ENCODE data around the gene PEPD. TPM values are rescaled to one million over a fixed set of nuclear protein-coding genes. Genes with fewer than 3 reads are reported as not detected.

The PEPD gene
- total RNA-seq, 1 experiment from 2014 or later: 148 TPM

DNA sequence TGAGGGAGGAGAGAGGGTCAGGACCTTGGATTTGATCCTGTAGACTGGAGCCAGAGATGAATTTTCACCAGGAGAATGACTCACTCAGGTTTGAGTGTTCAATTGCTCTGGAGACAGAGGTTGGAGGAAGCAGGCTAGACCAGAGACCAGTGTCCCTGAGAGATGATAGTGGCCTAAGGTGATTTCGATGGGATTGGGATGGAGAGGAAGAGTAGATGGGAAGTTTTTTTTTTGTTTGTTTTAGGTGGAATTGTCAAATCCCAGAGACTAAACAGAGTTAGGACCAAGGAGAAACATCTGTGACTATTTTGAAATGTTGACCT, 145.8 kb downstream of the PEPD start:
- in situ Hi-C loops (cut with HindIII; ENCODE audit: low pct_unique_long_range_greater_than_20kb, low sequenced_read_pairs): no loop called here
- no peak for DNase-seq (ENCODE audit: low read depth)

DNA sequence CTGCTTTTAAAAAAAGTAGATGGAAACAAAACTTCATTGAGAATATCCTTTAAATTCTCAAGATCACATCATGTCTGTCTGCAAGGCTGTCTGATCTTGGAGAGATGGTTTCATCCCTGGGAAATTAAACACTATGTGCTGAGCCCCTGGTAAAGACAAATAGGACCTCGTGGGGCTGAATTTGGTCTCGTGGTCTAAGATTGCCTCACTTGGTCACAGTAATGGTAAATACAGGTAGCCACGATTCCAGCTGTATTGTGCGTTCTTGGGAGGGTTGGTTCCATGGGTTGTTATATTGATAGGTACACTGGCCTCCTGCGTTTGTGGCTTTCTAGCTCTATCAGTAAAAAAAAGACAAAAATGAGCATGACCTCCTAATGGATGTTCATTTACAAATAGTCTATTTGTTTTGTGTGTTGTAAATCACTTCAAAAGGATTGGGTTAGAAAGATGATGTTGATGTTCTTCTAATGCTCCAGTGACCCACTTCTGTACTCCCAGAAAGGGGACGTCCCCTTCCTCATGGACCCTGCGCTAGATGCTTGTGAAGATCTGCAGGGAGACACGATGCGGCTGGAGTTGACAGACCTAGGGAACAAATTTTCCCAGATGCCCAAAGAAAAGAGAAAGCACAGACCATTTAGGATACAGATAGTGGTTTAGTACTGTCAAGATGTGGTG, 146.3 kb downstream of the PEPD start:
- no peak for DNase-seq (ENCODE audit: low read depth)
- in situ Hi-C loops (cut with HindIII; ENCODE audit: low pct_unique_long_range_greater_than_20kb, low sequenced_read_pairs): no loop called here

DNA sequence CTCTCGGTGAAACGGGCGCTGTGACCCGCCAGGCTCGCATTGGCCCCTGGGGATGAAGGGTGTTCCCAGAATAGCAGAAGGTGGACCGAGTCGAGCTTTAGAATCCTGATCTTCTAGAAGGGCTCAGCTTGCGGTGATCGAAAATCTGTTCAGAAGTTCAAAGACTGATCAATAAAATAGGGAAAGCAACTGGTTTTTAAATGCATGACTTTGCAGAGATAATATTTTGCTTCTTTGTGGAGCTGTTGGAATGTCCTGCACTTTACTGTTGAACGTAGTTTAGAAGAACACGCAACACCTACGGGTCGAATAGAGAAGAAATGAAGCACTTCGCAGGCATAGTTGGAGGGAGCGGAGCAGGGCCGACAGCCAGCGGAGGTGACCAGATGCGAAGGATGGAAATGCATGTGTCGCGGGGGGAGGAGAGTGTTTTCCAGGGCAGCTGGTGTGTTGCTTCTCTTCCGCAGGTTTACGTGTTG, 147.3 kb downstream of the PEPD start:
- in situ Hi-C loops (cut with HindIII; ENCODE audit: low pct_unique_long_range_greater_than_20kb, low sequenced_read_pairs): no loop called here
- DNase-seq (ENCODE audit: low read depth): peak; percentile 44

DNA sequence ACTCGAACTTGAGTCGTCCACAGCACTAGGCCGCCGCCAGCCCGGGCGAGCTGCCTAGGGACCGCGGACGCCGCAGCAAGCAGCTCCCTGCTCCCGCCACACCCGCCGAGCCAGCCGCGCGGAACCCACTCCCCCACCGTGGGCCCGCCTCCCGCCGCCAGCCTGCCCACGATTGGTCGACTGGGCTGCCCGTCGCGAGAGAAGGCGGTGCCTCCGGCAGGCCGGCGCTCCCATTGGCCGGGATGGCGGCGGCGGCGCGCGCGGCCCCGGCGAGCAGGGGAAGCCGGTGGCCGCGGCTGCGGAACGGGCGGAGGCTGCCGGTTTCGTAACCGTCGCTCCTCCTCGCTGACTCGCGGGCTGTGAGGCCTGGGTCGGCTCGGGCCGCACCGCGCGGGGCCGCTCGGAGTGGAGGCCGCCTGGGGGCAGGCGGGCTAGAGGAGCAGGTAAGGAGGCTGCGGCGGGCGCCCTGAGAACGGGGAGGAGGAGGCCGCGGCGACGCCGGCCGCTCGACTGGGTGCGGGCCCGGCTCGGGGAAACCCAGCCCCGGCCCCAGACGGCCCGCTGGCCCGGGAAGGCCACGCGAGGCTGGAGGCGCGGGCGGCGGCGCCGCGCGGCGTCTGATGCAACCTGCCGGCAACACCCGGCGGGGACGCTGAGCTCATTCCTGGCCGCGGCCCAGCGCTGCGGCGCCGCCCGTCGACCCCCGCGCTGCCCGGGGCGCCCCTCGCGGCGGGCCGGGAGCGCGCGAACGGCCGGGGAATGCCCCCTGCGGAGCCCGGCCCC, 147.9 kb downstream of the PEPD start, which contains the start of gene CEBPG:
CEBPG (plus strand) TSS at position 257 of the 783 bp plus-strand sequence. CDS start 5,531 bp downstream, outside the sequence.
- in situ Hi-C loops (cut with HindIII; ENCODE audit: low pct_unique_long_range_greater_than_20kb, low sequenced_read_pairs): no loop called here
- DNase-seq (ENCODE audit: low read depth): peak; percentile 93

DNA sequence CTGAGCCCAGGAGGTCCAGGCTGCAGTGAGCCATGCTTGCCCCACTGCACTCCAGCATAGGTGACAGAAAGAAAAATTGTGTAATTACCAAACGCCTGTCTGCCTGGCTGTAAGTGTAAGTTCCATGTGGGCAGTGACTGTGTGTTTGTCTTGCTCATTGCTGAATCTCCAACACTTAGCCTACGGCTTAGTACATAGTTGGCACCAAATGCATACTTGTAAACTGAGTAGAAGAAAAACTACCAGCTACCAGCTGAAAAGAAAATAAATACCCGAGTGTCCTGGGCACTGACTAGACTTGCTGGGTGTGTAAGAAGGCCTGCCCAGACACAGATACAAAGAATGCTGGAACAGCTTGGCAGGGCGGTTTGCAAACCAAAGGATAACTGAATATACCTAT, 150.8 kb downstream of the PEPD start:
- DNase-seq (ENCODE audit: low read depth): no peak
- in situ Hi-C loops (cut with HindIII; ENCODE audit: low pct_unique_long_range_greater_than_20kb, low sequenced_read_pairs): no loop called here

DNA sequence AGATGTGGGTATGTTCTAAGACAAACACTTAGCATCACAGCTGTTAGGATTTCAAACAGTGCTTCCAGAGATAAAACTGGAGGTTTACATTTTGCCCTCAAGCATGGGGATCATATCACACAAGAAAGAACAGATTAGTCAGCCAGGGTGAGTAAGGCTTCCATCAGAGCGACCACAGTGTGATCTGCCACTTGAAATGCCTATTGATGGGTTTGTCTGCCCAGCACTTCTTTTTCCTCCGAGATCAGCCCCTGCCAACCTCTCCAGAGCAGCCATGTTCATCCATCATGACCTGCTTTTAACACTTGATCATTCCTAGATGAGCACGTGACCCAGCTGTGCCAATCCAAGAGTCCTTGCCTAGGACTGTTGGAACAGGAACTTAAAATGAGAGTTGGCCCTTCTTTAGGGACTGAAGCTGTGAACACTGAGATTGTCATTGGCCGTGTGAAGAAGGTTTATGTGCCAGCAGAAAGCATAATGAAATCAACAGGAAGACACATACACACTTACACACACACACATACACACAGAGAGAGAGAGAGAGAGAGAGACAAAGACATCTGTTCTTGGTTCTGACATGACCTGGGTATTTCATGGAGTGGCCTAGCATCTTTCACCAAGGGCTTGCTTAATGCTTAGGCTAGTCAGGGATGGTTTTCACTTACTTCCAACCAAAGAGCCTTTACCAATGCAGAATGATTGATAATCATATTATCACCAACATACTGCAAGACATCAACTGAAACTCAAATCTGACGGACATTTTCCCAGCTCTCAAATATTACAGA, 153.3 kb downstream of the PEPD start:
- DNase-seq (ENCODE audit: low read depth): no peak

DNA sequence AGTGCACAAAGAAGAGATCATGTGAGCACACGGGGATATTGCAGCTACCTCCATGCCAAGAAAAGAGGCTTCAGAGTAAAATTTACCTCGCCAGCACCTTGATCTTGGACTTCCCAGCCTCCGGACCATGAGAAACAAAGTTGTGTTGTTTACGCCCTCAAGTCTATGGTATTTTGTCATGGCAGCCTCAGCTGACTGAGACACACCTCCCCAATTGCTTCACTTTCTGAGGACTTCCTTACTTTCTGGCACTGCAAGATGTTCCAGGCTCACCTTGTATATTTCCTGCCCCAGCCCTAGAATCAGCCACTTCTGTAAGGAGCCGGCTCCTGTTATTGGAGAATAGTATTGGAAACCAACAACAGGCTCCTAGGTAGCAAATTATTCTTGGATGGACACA, 154.7 kb downstream of the PEPD start:
- in situ Hi-C loops (cut with HindIII; ENCODE audit: low pct_unique_long_range_greater_than_20kb, low sequenced_read_pairs): no loop called here
- no peak for DNase-seq (ENCODE audit: low read depth)

More for the DNA sequence above, 153.3 kb downstream of the PEPD start:
- in situ Hi-C loops (cut with HindIII; ENCODE audit: low pct_unique_long_range_greater_than_20kb, low sequenced_read_pairs): no loop called here

DNA sequence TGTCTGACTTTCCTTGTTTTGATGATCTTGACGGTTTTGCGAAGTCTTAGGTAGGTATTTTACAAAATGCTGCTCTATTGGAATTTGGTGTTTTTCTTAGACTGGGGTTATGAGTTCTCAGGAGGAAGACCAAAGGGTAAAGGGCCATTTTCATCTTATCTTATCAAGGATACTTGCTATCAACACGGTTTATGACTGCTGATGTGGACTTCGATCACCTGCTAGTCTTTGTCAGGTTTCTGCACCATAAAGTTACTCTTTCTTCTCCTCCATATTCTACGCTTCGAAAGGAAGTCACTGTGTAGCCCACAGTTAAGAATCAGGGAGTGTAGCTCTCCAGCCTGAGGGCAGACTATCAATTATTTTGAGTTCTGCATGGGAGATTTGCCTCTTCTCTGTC, 155.5 kb downstream of the PEPD start:
- in situ Hi-C loops (cut with HindIII; ENCODE audit: low pct_unique_long_range_greater_than_20kb, low sequenced_read_pairs): no loop called here

DNA sequence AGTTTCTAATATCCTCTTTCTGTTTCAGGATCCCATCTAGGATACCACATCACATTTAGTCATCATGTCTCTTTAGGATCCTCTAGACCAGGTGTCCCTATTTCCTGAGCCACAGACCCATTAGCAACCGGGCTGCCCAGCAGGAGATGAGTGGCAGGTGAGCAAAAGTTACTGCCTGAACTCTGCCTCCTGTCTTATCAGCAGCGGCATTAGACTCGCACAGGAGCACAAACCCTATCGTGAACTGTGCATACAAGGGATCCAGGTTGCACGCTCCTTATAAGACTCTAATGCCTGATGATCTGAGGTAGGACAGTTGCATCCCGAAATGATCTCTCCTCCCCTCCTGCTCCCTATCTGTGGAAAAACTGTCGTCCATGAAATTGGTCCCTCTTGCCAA, 155.9 kb downstream of the PEPD start:
- in situ Hi-C loops (cut with HindIII; ENCODE audit: low pct_unique_long_range_greater_than_20kb, low sequenced_read_pairs): no loop called here
- no peak for DNase-seq (ENCODE audit: low read depth)

More for the DNA sequence above, 155.5 kb downstream of the PEPD start:
- DNase-seq (ENCODE audit: low read depth): no peak

DNA sequence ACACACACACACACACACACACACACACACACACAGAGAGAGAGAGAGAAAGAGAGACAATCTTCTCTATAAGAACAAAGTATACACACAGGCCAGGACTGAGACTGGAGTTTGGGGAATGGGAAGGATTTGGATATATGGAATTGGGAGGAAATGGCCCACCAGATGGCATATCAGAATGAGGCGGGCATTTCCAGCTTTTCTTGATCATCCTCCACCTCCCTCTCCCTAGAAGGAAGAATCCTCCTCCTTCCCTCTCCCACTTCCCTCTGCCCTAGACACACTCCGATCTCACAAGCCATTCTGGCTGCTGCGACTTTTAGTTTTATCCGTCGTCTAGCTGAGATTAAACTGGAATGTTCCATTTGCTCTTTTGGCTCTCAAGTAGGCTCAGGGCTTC, 158.1 kb downstream of the PEPD start:
- in situ Hi-C loops (cut with HindIII; ENCODE audit: low pct_unique_long_range_greater_than_20kb, low sequenced_read_pairs): no loop called here
- DNase-seq (ENCODE audit: low read depth): no peak

DNA sequence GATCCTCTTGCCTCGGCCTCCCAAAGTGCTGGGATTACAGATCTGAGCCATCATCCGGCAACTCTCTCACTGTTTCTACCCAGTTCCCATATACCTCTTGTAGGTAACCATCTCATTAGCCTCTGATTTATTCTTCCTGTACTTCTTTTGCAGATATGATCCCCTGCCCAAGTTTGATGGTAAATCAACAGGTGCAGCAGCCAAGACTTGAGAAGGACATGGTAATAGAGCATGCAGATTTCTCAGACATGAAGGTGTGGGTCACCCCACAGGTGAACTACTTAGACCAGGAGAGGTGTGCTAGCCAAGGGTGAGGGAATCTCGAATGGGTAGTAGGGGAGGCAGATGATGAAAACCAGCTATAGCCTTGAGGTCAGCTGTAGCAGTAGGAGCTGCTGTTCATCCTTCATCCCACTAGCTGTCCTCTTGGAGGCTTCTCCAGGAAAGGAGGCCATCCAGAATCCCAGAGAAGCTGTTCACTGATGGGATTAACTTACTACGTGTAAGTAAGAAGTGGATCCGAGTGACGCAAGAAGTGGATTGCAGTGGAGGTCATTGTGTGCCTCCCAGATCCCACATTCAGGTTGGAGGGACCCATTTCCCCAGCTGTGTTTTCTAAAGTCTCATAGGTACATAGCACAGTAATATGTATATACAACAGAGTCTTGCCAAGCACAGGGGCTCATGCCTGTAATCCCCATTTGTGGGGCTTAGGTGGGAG, 158.9 kb downstream of the PEPD start:
- in situ Hi-C loops (cut with HindIII; ENCODE audit: low pct_unique_long_range_greater_than_20kb, low sequenced_read_pairs): no loop called here
- DNase-seq (ENCODE audit: low read depth): no peak

DNA sequence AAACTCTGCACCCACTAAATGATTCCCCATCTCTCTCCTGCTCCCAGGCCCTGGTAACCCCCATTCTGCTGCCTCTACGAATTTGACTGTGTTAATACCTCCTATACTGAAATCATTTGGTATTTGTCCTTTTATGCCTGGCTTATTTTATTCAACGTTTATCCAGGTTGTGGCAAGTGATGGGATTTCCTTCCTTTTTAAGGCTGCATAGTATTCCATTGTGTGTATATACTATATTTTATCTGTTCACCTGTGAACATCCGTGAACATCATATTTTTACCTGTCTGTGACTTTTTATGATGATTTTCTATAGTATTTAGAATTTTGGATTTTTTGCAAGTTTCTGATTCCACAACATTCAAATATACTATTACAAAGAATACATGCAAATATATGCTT, 162.0 kb downstream of the PEPD start:
- no peak for DNase-seq (ENCODE audit: low read depth)
- in situ Hi-C loops (cut with HindIII; ENCODE audit: low pct_unique_long_range_greater_than_20kb, low sequenced_read_pairs): no loop called here

DNA sequence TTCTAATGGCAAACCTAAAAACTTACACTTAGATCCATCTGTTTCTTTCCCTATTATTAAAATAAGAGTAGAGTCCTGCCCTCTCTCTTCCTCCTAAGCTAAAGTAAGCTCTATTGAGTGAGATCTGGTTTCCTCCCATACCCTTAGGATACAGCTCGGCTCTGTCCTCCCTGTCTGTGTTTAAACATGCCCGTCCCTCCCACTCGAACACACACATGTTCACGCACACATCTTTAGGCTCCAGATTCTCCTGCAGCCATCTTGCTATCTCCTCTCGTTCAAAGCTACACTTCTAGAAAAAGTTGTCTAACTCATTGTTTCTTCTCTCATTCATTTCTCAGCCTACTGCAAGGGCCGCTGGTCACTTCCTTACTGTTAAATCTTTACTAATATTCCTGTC, 163.2 kb downstream of the PEPD start:
- no peak for DNase-seq (ENCODE audit: low read depth)
- in situ Hi-C loops (cut with HindIII; ENCODE audit: low pct_unique_long_range_greater_than_20kb, low sequenced_read_pairs): no loop called here

DNA sequence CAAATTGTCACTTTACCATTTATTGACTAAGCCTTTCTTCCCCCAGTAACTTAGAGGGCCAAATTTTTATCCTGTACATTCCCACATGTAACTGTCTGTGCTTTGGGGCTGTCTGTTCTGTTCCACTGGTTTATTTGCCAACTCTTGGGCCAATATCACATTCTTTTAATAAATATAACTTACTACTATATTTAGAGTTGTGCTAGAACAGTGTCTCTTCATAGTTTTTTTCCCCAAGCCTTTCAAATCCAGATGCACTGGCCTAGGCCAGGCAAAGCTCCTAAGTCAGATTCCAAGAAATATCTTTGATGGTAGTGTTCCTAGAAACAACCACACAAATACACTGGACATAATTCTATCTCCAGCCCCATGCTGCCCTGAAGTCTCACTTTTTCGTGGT, 164.0 kb downstream of the PEPD start:
- in situ Hi-C loops (cut with HindIII; ENCODE audit: low pct_unique_long_range_greater_than_20kb, low sequenced_read_pairs): no loop called here
- no peak for DNase-seq (ENCODE audit: low read depth)

DNA sequence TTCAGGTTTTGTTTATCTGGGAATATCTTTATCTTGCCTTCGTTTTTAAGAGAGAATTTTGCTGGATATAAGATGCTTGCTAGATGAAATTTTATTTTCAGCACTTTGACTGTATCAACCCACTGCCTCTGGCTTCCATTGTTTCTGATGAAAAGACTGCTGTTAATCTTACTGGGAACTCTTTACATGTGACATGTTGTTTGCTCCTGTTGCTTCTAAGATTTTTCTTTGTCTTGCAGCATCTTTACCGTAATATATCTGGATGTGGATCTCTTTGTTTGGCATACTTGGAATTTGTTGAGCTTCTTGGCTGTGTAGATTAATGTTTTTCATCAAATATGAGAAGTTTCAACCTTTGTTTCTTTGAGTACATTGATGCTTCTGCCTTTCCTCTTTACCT, 166.1 kb downstream of the PEPD start:
- in situ Hi-C loops (cut with HindIII; ENCODE audit: low pct_unique_long_range_greater_than_20kb, low sequenced_read_pairs): no loop called here
- no peak for DNase-seq (ENCODE audit: low read depth)

DNA sequence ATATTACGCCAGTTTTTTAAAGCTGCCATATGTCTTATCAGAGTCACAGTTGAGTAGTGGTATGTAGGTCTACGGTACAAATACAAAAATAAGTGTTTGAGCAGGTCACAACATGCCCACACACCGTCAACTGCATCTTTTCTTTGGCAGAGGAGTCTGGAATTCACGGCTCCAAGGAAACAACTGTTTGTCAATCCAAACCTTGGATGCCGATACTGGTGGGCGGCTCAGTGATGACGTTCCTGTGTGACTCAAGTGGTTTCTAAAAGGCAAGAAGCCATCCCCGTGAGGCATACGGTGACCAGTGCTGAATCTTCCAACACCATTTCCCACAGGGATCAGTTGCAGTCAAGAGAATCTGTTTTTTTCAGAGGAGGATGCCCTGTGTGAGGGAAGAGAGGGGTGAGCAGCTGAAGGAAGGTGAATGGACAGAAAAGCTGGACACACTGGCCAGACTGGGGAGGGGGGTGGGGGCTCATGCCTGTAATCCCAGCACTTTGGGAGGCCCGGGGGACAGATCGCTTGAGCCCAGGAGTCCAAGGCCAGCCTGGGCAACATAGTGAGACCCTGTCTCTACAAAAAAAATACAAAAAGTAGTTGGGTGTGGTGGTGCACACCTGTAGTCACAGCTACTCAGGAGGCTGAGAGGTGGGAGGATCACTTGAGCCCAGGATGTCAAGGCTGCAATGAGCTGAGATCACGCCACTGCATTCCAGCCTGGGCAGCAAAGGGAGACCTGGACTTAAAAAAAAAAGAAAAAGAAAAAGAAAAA, 170.9 kb downstream of the PEPD start:
- in situ Hi-C loops (cut with HindIII; ENCODE audit: low pct_unique_long_range_greater_than_20kb, low sequenced_read_pairs): no loop called here
- DNase-seq (ENCODE audit: low read depth): no peak

DNA sequence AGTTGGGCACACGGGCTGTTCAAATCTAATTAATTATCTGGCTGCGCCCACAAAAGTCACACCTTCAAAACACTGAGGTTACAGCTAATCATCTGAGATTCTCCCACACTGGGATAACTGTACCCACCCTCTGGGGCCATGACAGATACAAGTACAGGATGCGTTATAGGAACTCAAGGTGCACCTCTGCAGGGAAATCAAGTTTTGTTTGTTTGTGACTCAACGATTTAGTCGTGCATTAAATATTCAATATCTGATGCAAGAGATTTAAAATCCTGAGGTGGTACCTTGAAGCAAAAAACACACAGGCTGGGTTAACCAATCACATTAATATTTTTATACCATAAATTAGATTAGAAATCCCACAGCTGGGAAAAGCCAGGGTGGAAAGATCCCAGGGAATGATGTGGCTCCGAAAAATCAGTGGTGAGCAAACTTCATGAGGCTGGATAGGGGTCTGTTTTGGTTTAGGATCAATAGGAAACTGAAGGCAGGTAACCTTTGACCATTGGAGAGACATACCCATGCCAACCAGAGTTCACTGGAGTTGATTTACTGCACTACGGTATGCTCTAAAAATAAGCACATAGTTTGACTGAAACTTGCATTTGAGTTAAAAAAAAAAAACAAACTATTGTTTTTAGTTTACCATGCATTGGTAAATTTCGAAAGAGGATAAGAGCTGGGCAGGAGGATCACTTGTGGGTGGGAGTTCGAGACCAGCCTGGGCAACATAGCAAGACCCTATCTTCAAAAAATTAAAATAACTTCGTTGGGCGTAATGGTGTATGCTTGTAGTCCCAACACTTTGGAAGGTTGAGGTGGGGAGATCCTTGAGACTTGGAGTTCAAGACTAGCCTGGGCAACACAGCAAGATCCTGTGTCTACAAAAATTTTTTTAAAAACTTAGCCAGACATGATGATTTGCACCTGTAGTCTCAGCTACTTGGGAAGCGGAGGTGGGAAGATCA, 172.0 kb downstream of the PEPD start:
- in situ Hi-C loops (cut with HindIII; ENCODE audit: low pct_unique_long_range_greater_than_20kb, low sequenced_read_pairs): no loop called here

More for the DNA sequence above, 172.0 kb downstream of the PEPD start:
- DNase-seq (ENCODE audit: low read depth): no peak

Data from Caki2 (cell line).